Epidermal melanocyte (primary cell): ENCODE data around the gene ARHGEF12.
"Not testable (repeated sequence)": the region's sequence is repeated elsewhere in the genome, so short reads cannot be mapped to it uniquely, and the experiment has no call there.

ENCODE experiments used
- DNase-seq: peaks from one replicate; pipeline ENCODE4 v3.0.0; 2011; ENCODE audit warnings: low spot score; ENCODE audit not compliant: insufficient read length

The ARHGEF12 gene

GRCh38 chr11:120492486-120492885, 156.3 kb downstream of the ARHGEF12 start:
- DNase-seq: no peak

GRCh38 chr11:120494595-120494994, 158.4 kb downstream of the ARHGEF12 start:
- no peak for DNase-seq

- no peak for DNase-seq
Observed at GRCh38 chr11:120499088-120499487, 162.9 kb downstream of the ARHGEF12 start.

GRCh38 chr11:120499859-120500258, 163.6 kb downstream of the ARHGEF12 start:
- no peak for DNase-seq

- DNase-seq: no peak
Observed at GRCh38 chr11:120500414-120501071, 164.3 kb downstream of the ARHGEF12 start.

GRCh38 chr11:120501440-120501839, 165.2 kb downstream of the ARHGEF12 start:
- no peak for DNase-seq

GRCh38 chr11:120501976-120502755, 166.0 kb downstream of the ARHGEF12 start:
- DNase-seq: no peak

GRCh38 chr11:120503529-120503928, 167.3 kb downstream of the ARHGEF12 start:
- not testable (repeated sequence) for DNase-seq

GRCh38 chr11:120505801-120506425, 169.7 kb downstream of the ARHGEF12 start:
- no peak for DNase-seq

GRCh38 chr11:120509346-120510053, 173.3 kb downstream of the ARHGEF12 start:
- DNase-seq: no peak

- DNase-seq: no peak
Observed at GRCh38 chr11:120510406-120511115, 174.3 kb downstream of the ARHGEF12 start.

- DNase-seq: peak; percentile 93
Observed at GRCh38 chr11:120511116-120511819, 175.1 kb downstream of the ARHGEF12 start, which contains the start of gene GRIK4. TSS of gene GRIK4 (plus strand) at chr11:120511748. CDS start at chr11:120660319, 148,571 bp downstream.

- DNase-seq: no peak
Observed at GRCh38 chr11:120511820-120512738, 175.9 kb downstream of the ARHGEF12 start.

- DNase-seq: no peak
Observed at GRCh38 chr11:120512739-120513435, 176.7 kb downstream of the ARHGEF12 start.

GRCh38 chr11:120513436-120514315, 177.5 kb downstream of the ARHGEF12 start:
- DNase-seq: no peak

GRCh38 chr11:120514541-120515121, 178.4 kb downstream of the ARHGEF12 start:
- DNase-seq: no peak

- DNase-seq: no peak
Observed at GRCh38 chr11:120515186-120515723, 179.0 kb downstream of the ARHGEF12 start.
